NCI-H146 treated with DMSO at 0.1 percent for 48 hours (cell line): ENCODE measurements around the gene ABCC5.
"Not testable (repeated sequence)": the region's sequence is repeated elsewhere in the genome, so short reads cannot be mapped to it uniquely, and the experiment has no call there.

Source experiments
- DNase-seq: peaks from one replicate; lab custom pipeline; 2025; ENCODE audit not compliant: unreplicated experiment; lab: John Stamatoyannopoulos, UW

ABCC5 gene

GRCh38 chr3:184017672-184018423 lies at the start of gene ABCC5:
ABCC5 (minus strand) TSS chr3:184017884; CDS start chr3:184014392, 3,492 bp downstream.
- peak; percentile 97 for DNase-seq

GRCh38 chr3:184066211-184066610 lies 48.5 kb upstream of the ABCC5 start:
- DNase-seq: no peak

- no peak for DNase-seq
Observed at GRCh38 chr3:184062637-184063036, 45.0 kb upstream of the ABCC5 start.

- peak; percentile 24 for DNase-seq
Observed at GRCh38 chr3:184059424-184059823, 41.7 kb upstream of the ABCC5 start.

- no peak for DNase-seq
Observed at GRCh38 chr3:184058029-184058428, 40.3 kb upstream of the ABCC5 start.

GRCh38 chr3:184052767-184053166 lies 35.1 kb upstream of the ABCC5 start, which contains the start of gene HTR3C:
HTR3C (plus strand) TSS chr3:184053047; CDS start chr3:184053081, 34 bp downstream.
- DNase-seq: no peak

- peak; percentile 90 for DNase-seq
Observed at GRCh38 chr3:184050217-184050847, 32.6 kb upstream of the ABCC5 start.

- no peak for DNase-seq
Observed at GRCh38 chr3:184045995-184046394, 28.3 kb upstream of the ABCC5 start.

GRCh38 chr3:184042617-184043016 lies 24.9 kb upstream of the ABCC5 start:
- DNase-seq: peak; percentile 99

GRCh38 chr3:184040010-184040409 lies 22.3 kb upstream of the ABCC5 start:
- peak; percentile 86 for DNase-seq

GRCh38 chr3:184039414-184039813 lies 21.7 kb upstream of the ABCC5 start:
- DNase-seq: no peak

- DNase-seq: not testable (repeated sequence)
Observed at GRCh38 chr3:184038307-184038706, 20.6 kb upstream of the ABCC5 start.

- DNase-seq: no peak
Observed at GRCh38 chr3:184037816-184038215, 20.1 kb upstream of the ABCC5 start.

- DNase-seq: no peak
Observed at GRCh38 chr3:184031187-184031792, 13.6 kb upstream of the ABCC5 start, which contains the start of gene HTR3D. HTR3D (plus strand) TSS chr3:184031742; CDS start chr3:184031742, 0 bp downstream.

GRCh38 chr3:184030536-184030935 lies 12.9 kb upstream of the ABCC5 start:
- no peak for DNase-seq

- no peak for DNase-seq
Observed at GRCh38 chr3:184029443-184029842, 11.8 kb upstream of the ABCC5 start.

- DNase-seq: not testable (repeated sequence)
Observed at GRCh38 chr3:184028275-184028890, 10.7 kb upstream of the ABCC5 start.

GRCh38 chr3:184025256-184025655 lies 7.6 kb upstream of the ABCC5 start:
- DNase-seq: not testable (repeated sequence)

- DNase-seq: no peak
Observed at GRCh38 chr3:184022323-184022722, 4.6 kb upstream of the ABCC5 start.

- no peak for DNase-seq
Observed at GRCh38 chr3:184018424-184018973, 815 bp upstream of the ABCC5 start.
